Effector memory CD4-positive, alpha-beta T cell (primary cell): ENCODE data around the gene CCDC186.
"Not testable (repeated sequence)": the region's sequence is repeated elsewhere in the genome, so short reads cannot be mapped to it uniquely, and the experiment has no call there.

ENCODE experiments used
- DNase-seq, 3 donors: peaks; one replicate each; pipeline ENCODE4 v3.0.0-alpha.2; 2020
- H3K27ac ChIP-seq: 2 replicates; pipeline ENCODE4 v1.7.0; 2013; ENCODE audit warnings: mild to moderate bottlenecking, low read length, moderate library complexity; ENCODE audit not compliant: insufficient read depth, poor library complexity, severe bottlenecking
- H3K27me3 ChIP-seq: replicated peaks from 2 replicates; pipeline ENCODE4 v1.7.0; 2013; ENCODE audit warnings: mild to moderate bottlenecking, low read length; ENCODE audit not compliant: insufficient read depth, control insufficient read depth, poor library complexity, severe bottlenecking
- H3K36me3 ChIP-seq: 2 replicates; pipeline ENCODE4 v1.7.0; 2013; ENCODE audit warnings: mild to moderate bottlenecking, low read length, moderate library complexity; ENCODE audit not compliant: control insufficient read depth, insufficient read depth
- H3K4me1 ChIP-seq: 2 replicates; pipeline ENCODE4 v1.7.0; 2013; ENCODE audit warnings: low read length, mild to moderate bottlenecking; ENCODE audit not compliant: control insufficient read depth, insufficient read depth, poor library complexity, severe bottlenecking
- H3K4me3 ChIP-seq: 2 replicates; pipeline ENCODE4 v1.7.0; 2013; ENCODE audit warnings: low read length, low read depth, mild to moderate bottlenecking; ENCODE audit not compliant: insufficient read depth, poor library complexity, severe bottlenecking
- H3K9me3 ChIP-seq: 2 replicates; pipeline ENCODE4 v1.7.0; 2013; ENCODE audit warnings: mild to moderate bottlenecking, low read length, moderate library complexity; ENCODE audit not compliant: control insufficient read depth

The CCDC186 gene

DNA sequence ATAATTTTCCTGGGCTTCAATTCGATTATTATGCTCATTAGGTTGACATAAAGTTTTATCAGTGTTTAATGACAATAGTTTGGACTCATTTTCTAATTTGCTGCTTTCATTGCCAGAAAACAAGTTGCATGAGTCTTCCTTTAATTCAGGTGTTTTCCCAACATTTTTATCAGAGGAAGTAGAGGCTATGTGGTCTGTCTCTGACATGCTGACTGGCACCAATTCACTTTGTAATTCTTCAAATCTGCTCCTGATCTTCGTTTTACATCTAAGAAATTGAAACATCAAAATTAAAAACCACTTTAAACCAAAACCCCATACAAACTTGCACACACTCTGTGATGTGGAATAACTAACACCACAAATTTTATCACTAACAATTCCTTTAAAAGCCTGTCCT, 10.9 kb downstream of the CCDC186 start:
- Histone ChIP-seq H3K9me3 (no peaks in the 10 kb centered on the region), H3K27ac (no peak overlapping the region), H3K4me3 (no peak overlapping the region), H3K36me3 (peaks cover 14% of the 10 kb centered on the region), H3K27me3 (no peaks in the 10 kb centered on the region), H3K4me1 (no peaks in the 10 kb centered on the region)
- DNase-seq = no peak

GRCh38 chr10:114157912-114158311, 16.1 kb downstream of the CCDC186 start:
- Histone ChIP-seq H3K4me1 (no peaks in the 10 kb centered on the region), H3K27ac (no peak overlapping the region), H3K27me3 (no peaks in the 10 kb centered on the region), H3K4me3 (no peak overlapping the region), H3K9me3 (no peaks in the 10 kb centered on the region), H3K36me3 (peaks cover 24% of the 10 kb centered on the region)
- DNase-seq = no peak

- no peaks in the 10 kb centered on the region for H3K4me1 ChIP-seq
- no peak overlapping the region for H3K4me3 ChIP-seq
- H3K27me3 ChIP-seq = no peaks in the 10 kb centered on the region
- H3K27ac ChIP-seq = no peak overlapping the region
- DNase-seq = no peak
- H3K9me3 ChIP-seq = no peaks in the 10 kb centered on the region
- peaks cover 39% of the 10 kb centered on the region for H3K36me3 ChIP-seq
Measured at GRCh38 chr10:114151892-114152291, 22.1 kb downstream of the CCDC186 start.

- Histone ChIP-seq H3K27me3 (no peaks in the 10 kb centered on the region), H3K4me3 (no peak overlapping the region), H3K27ac (no peak overlapping the region), H3K4me1 (no peaks in the 10 kb centered on the region), H3K36me3 (peaks cover 41% of the 10 kb centered on the region), H3K9me3 (no peaks in the 10 kb centered on the region)
- no peak for DNase-seq
Measured at GRCh38 chr10:114151486-114151885, 22.5 kb downstream of the CCDC186 start.

DNA sequence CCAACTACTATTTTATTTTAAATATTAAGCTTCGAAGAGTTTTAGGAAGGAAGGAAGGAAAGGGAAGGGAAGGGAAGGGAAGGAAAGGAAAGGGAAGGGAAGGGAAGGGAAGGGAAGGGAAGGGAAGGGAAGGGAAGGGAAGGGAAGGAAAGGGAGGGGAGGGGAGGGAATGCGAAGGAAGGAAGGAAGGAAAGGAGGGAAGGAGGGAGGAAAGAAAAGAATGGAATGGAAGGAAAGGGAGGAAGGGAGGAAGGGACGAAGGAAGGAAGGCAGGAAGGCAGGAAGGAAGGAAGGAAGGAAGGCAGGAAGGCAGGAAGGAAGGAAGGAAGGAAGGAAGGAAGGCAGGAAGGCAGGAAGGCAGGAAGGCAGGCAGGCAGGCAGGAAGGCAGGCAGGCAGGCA, 24.5 kb downstream of the CCDC186 start:
- not testable (repeated sequence) for H3K4me3 ChIP-seq, H3K4me1 ChIP-seq, H3K9me3 ChIP-seq, DNase-seq, H3K27me3 ChIP-seq, H3K27ac ChIP-seq
- peaks cover 39% of the 10 kb centered on the region for H3K36me3 ChIP-seq

DNA sequence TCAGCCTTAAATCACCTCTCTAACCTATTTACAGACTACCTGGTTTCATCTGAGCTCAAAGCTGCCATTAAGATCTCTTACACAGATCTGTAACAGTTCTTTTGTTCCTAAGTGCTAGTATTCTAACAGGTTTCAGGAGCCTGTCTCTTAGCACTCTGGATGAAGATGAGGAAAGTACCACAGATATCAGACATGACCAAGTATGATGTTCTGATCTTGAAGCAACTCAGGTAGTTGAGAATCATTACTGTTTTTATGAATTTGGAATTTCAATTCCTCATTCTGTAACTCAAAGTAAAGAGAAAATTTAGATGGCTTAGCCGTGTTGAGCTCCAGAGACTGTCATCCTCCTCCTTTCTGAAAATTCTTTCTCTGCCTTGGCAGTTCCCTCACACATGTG, 30.8 kb downstream of the CCDC186 start:
- Histone ChIP-seq H3K4me3 (no peak overlapping the region), H3K9me3 (no peaks in the 10 kb centered on the region), H3K36me3 (peaks cover 33% of the 10 kb centered on the region), H3K27ac (no peak overlapping the region), H3K27me3 (no peaks in the 10 kb centered on the region), H3K4me1 (no peaks in the 10 kb centered on the region)
- DNase-seq = no peak

GRCh38 chr10:114142018-114142417, 32.0 kb downstream of the CCDC186 start:
- Histone ChIP-seq H3K27ac (no peak overlapping the region), H3K27me3 (no peaks in the 10 kb centered on the region), H3K4me1 (no peaks in the 10 kb centered on the region), H3K9me3 (no peaks in the 10 kb centered on the region), H3K4me3 (no peak overlapping the region), H3K36me3 (peaks cover 36% of the 10 kb centered on the region)
- no peak for DNase-seq

DNA sequence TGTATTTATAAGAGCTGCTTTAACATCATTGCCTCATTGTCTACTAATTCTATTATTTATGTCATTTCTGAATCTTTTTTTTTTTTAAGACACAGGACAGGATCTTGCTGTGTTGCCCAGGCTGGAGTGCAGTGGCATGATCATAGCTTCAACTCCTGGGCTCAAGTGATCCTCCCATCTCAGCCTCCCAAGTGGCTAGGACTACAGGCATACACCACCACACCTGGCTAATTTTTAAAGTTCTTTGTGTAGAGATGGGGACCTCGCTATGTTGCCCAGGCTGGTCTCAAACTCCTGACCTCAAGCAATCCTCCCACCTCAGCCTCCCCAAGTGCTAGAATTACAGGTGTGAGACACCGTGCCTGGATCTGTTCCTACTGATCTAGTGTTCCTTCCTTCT, 33.2 kb downstream of the CCDC186 start:
- not testable (repeated sequence) for H3K27me3 ChIP-seq, H3K4me1 ChIP-seq, H3K9me3 ChIP-seq, DNase-seq, H3K4me3 ChIP-seq, H3K27ac ChIP-seq
- H3K36me3 ChIP-seq = peaks cover 40% of the 10 kb centered on the region

GRCh38 chr10:114140036-114140435, 34.0 kb downstream of the CCDC186 start:
- H3K4me1 ChIP-seq = no peaks in the 10 kb centered on the region
- H3K9me3 ChIP-seq = no peaks in the 10 kb centered on the region
- no peak overlapping the region for H3K27ac ChIP-seq
- H3K27me3 ChIP-seq = no peaks in the 10 kb centered on the region
- no peak for DNase-seq
- no peak overlapping the region for H3K4me3 ChIP-seq
- peaks cover 44% of the 10 kb centered on the region for H3K36me3 ChIP-seq

- no peak overlapping the region for H3K27ac ChIP-seq
- peaks cover 54% of the 10 kb centered on the region for H3K36me3 ChIP-seq
Measured at GRCh38 chr10:114138581-114138980, 35.4 kb downstream of the CCDC186 start.

GRCh38 chr10:114135476-114135875, 38.5 kb downstream of the CCDC186 start:
- H3K27me3 ChIP-seq = no peaks in the 10 kb centered on the region
- H3K9me3 ChIP-seq = no peaks in the 10 kb centered on the region
- H3K27ac ChIP-seq = no peak overlapping the region
- peaks cover 58% of the 10 kb centered on the region for H3K36me3 ChIP-seq
- DNase-seq = no peak
- no peak overlapping the region for H3K4me3 ChIP-seq
- no peaks in the 10 kb centered on the region for H3K4me1 ChIP-seq

More at GRCh38 chr10:114138581-114138980, 35.4 kb downstream of the CCDC186 start:
- H3K4me1 ChIP-seq = no peaks in the 10 kb centered on the region
- no peaks in the 10 kb centered on the region for H3K27me3 ChIP-seq
- no peaks in the 10 kb centered on the region for H3K9me3 ChIP-seq
- H3K4me3 ChIP-seq = no peak overlapping the region
- DNase-seq = no peak
